ENCODE results near the gene C1orf198. TPM values are rescaled to one million over a fixed set of nuclear protein-coding genes. Genes with fewer than 3 reads are reported as not detected.

The C1orf198 gene
- total and polyA plus RNA-seq, 12 donors: 15.2 to 59.4 (median 24.6) TPM

GRCh38 chr1:230823931-230824381 lies 44.4 kb downstream of the C1orf198 start:
- Histone ChIP-seq H3K4me1 (replicated peaks in 1 of 2) (peaks cover 10 to 28% of the 10 kb centered on the region in 2 donors), H3K9me3 (replicated peaks in 1 of 3) (no peaks in the 10 kb centered on the region), H3K27me3 (no peaks in the 10 kb centered on the region), H3K27ac (peak overlapping the region in 2 of 5 donors; percentile 75 to 78), H3K4me3 (no peak overlapping the region), H3K36me3 (replicated peaks in 1 of 2) (no peaks in the 10 kb centered on the region)
- intact Hi-C loops (cut with DNase I): no loop called here
- 74 to 83% (median 75%) methylated on average over 3 of the region's 3 CpGs for WGBS, 4 donors
- DNase-seq: no peak
- TF ChIP-seq POLR2A (IDR thresholded peaks at IDR 0.05): no peak
- TF ChIP-seq CTCF (IDR thresholded peaks at IDR 0.05): no peak

GRCh38 chr1:230823426-230823825 lies 44.9 kb downstream of the C1orf198 start:
- DNase-seq: peak in 1 of 7 donors; percentile 33
- H3K4me1 ChIP-seq (replicated peaks in 1 of 2): peaks cover 10 to 28% of the 10 kb centered on the region in 2 donors
- WGBS, 4 donors: 54 to 83% (median 66%) methylated on average over 5 to 6 of the region's 6 CpGs

GRCh38 chr1:230822092-230822581 lies 46.2 kb downstream of the C1orf198 start:
- no peak overlapping the region for H3K4me3 ChIP-seq
- DNase-seq: peak in 1 of 7 donors; percentile 33
- intact Hi-C loops (cut with DNase I): no loop called here
- no peaks in the 10 kb centered on the region for H3K9me3 ChIP-seq (replicated peaks in 1 of 3)
- H3K36me3 ChIP-seq (replicated peaks in 1 of 2): no peaks in the 10 kb centered on the region
- H3K27ac ChIP-seq: peak overlapping the region in 2 of 5 donors; percentile 64 to 75
- WGBS, 4 donors: 61 to 68% (median 66%) methylated on average over 10 to 13 of the region's 13 CpGs
- no peaks in the 10 kb centered on the region for H3K27me3 ChIP-seq
- TF ChIP-seq POLR2A (IDR thresholded peaks at IDR 0.05) (no peak), CTCF (IDR thresholded peaks at IDR 0.05) (no peak)
- H3K4me1 ChIP-seq (replicated peaks in 1 of 2): peaks cover 10 to 27% of the 10 kb centered on the region in 2 donors

More at GRCh38 chr1:230823426-230823825, 44.9 kb downstream of the C1orf198 start:
- H3K4me3 ChIP-seq: no peak overlapping the region
- intact Hi-C loops (cut with DNase I): no loop called here
- H3K27me3 ChIP-seq: no peaks in the 10 kb centered on the region
- no peak for TF ChIP-seq POLR2A (IDR thresholded peaks at IDR 0.05)
- no peak for TF ChIP-seq CTCF (IDR thresholded peaks at IDR 0.05)
- H3K36me3 ChIP-seq (replicated peaks in 1 of 2): no peaks in the 10 kb centered on the region
- H3K27ac ChIP-seq: peak overlapping the region in 2 of 5 donors; percentile 75 to 78
- no peaks in the 10 kb centered on the region for H3K9me3 ChIP-seq (replicated peaks in 1 of 3)

- H3K27ac ChIP-seq: no peak overlapping the region
- H3K4me3 ChIP-seq: no peak overlapping the region
- 76 to 81% (median 77%) methylated on average over 2 to 4 of the region's 4 CpGs for WGBS, 4 donors
Measured at GRCh38 chr1:230821346-230821745, 47.0 kb downstream of the C1orf198 start.

More at GRCh38 chr1:230821346-230821745, 47.0 kb downstream of the C1orf198 start:
- Histone ChIP-seq H3K36me3 (replicated peaks in 1 of 2) (no peaks in the 10 kb centered on the region), H3K9me3 (replicated peaks in 1 of 3) (no peaks in the 10 kb centered on the region), H3K27me3 (no peaks in the 10 kb centered on the region), H3K4me1 (replicated peaks in 1 of 2) (peaks cover 10 to 21% of the 10 kb centered on the region in 2 donors)
- no peak for DNase-seq
- TF ChIP-seq CTCF (IDR thresholded peaks at IDR 0.05) (no peak), POLR2A (IDR thresholded peaks at IDR 0.05) (no peak)
- intact Hi-C loops (cut with DNase I): no loop called here
